ENCODE data around the gene FZD10.

The FZD10 gene

GRCh38 chr12:130162267-130162666, at the start of gene FZD10:
Gene FZD10, plus strand, starts transcription at chr12:130162464. Its CDS starts 479 bp downstream, at chr12:130162943.
- DNase-seq: no peak

- no peak for DNase-seq
Observed at GRCh38 chr12:130114952-130115351, 47.3 kb upstream of the FZD10 start.

GRCh38 chr12:130115646-130116045, 46.6 kb upstream of the FZD10 start:
- no peak for DNase-seq

GRCh38 chr12:130116791-130117190, 45.5 kb upstream of the FZD10 start:
- no peak for DNase-seq

GRCh38 chr12:130117233-130117632, 45.0 kb upstream of the FZD10 start:
- no peak for DNase-seq

GRCh38 chr12:130117701-130118100, 44.6 kb upstream of the FZD10 start:
- DNase-seq: no peak

GRCh38 chr12:130118181-130118580, 44.1 kb upstream of the FZD10 start:
- no peak for DNase-seq

GRCh38 chr12:130119241-130119861, 42.9 kb upstream of the FZD10 start:
- DNase-seq: no peak

GRCh38 chr12:130120012-130120805, 42.1 kb upstream of the FZD10 start:
- no peak for DNase-seq

- DNase-seq: no peak
Observed at GRCh38 chr12:130121226-130122000, 40.9 kb upstream of the FZD10 start.

- DNase-seq: no peak
Observed at GRCh38 chr12:130122356-130122755, 39.9 kb upstream of the FZD10 start.

- no peak for DNase-seq
Observed at GRCh38 chr12:130124106-130124505, 38.2 kb upstream of the FZD10 start.

GRCh38 chr12:130124605-130125244, 37.5 kb upstream of the FZD10 start:
- no peak for DNase-seq

GRCh38 chr12:130126023-130126432, 36.2 kb upstream of the FZD10 start:
- DNase-seq: no peak

- DNase-seq: no peak
Observed at GRCh38 chr12:130127532-130127911, 34.7 kb upstream of the FZD10 start.

- no peak for DNase-seq
Observed at GRCh38 chr12:130127912-130128789, 34.1 kb upstream of the FZD10 start.

GRCh38 chr12:130128790-130129735, 33.2 kb upstream of the FZD10 start:
- DNase-seq: no peak

GRCh38 chr12:130130346-130130745, 31.9 kb upstream of the FZD10 start:
- DNase-seq: no peak

GRCh38 chr12:130131025-130131424, 31.2 kb upstream of the FZD10 start:
- no peak for DNase-seq

- DNase-seq: no peak
Observed at GRCh38 chr12:130131801-130132200, 30.5 kb upstream of the FZD10 start.

Data from NCI-H2029 treated with DMSO at 0.1 percent for 48 hours (cell line).